ENCODE data around the gene AGTPBP1. TPM values are rescaled to one million over a fixed set of nuclear protein-coding genes. Genes with fewer than 3 reads are reported as not detected.

The AGTPBP1 gene
- total and polyA plus RNA-seq, 2 experiments from 2014 or later, result 31.4 to 58.0 TPM

DNA sequence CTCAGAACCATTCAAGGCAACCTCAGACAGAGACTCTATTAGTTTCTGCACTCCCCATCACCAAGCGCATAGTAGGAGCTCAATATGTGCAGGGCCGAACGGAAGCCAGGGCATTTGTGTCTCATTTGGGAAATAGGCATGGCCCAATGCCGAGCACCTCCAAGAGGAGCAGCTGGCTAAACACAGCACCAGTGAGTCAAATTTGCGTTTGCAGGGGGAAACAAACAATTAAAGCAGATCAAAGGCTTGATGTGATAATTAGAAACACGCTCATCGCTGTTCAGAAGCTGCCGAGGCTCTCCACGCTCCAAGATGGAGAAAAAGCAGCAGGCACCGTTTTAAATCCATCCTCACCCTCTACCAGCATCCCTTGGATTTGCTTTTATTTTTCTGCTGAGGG is 225.3 kb downstream of the AGTPBP1 start:
- Histone ChIP-seq H2AFZ (peak overlapping the region; percentile 80), H3F3A (replicated peaks; ENCODE audit: low read depth) (no peaks in the 10 kb centered on the region), H3K36me3 (ENCODE audit: insufficient read depth) (no peaks in the 10 kb centered on the region), H3K27me3 (ENCODE audit: insufficient read depth) (peaks cover 3% of the 10 kb centered on the region; the same call in 1 of the 2 replicates), H3K79me2 (replicated peaks; ENCODE audit: insufficient read depth) (no peaks in the 10 kb centered on the region), H3K4me2 (no peak overlapping the region), H4K20me1 (replicated peaks; ENCODE audit: insufficient read depth) (no peaks in the 10 kb centered on the region), H3K4me3 (no peak overlapping the region), H3K27ac (ENCODE audit: low read depth) (no peak overlapping the region), H3K4me1 (ENCODE audit: insufficient read depth) (no peaks in the 10 kb centered on the region), H3K9me2 (ENCODE audit: insufficient read depth) (peaks cover 6% of the 10 kb centered on the region)
- DNase-seq (ENCODE audit: low spot score) (no peak), ATAC-seq (no peak)
- H3K27me3 Mint-ChIP-seq (ENCODE audit: insufficient read depth, low read depth, poor library complexity), result peaks cover 10% of the 10 kb centered on the region
- TF ChIP-seq, protein P1, sequence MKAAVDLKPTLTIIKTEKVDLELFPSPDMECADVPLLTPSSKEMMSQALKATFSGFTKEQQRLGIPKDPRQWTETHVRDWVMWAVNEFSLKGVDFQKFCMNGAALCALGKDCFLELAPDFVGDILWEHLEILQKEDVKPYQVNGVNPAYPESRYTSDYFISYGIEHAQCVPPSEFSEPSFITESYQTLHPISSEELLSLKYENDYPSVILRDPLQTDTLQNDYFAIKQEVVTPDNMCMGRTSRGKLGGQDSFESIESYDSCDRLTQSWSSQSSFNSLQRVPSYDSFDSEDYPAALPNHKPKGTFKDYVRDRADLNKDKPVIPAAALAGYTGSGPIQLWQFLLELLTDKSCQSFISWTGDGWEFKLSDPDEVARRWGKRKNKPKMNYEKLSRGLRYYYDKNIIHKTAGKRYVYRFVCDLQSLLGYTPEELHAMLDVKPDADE (IDR thresholded peaks at IDR 0.05), result no peak
- TF ChIP-seq, protein P2, sequence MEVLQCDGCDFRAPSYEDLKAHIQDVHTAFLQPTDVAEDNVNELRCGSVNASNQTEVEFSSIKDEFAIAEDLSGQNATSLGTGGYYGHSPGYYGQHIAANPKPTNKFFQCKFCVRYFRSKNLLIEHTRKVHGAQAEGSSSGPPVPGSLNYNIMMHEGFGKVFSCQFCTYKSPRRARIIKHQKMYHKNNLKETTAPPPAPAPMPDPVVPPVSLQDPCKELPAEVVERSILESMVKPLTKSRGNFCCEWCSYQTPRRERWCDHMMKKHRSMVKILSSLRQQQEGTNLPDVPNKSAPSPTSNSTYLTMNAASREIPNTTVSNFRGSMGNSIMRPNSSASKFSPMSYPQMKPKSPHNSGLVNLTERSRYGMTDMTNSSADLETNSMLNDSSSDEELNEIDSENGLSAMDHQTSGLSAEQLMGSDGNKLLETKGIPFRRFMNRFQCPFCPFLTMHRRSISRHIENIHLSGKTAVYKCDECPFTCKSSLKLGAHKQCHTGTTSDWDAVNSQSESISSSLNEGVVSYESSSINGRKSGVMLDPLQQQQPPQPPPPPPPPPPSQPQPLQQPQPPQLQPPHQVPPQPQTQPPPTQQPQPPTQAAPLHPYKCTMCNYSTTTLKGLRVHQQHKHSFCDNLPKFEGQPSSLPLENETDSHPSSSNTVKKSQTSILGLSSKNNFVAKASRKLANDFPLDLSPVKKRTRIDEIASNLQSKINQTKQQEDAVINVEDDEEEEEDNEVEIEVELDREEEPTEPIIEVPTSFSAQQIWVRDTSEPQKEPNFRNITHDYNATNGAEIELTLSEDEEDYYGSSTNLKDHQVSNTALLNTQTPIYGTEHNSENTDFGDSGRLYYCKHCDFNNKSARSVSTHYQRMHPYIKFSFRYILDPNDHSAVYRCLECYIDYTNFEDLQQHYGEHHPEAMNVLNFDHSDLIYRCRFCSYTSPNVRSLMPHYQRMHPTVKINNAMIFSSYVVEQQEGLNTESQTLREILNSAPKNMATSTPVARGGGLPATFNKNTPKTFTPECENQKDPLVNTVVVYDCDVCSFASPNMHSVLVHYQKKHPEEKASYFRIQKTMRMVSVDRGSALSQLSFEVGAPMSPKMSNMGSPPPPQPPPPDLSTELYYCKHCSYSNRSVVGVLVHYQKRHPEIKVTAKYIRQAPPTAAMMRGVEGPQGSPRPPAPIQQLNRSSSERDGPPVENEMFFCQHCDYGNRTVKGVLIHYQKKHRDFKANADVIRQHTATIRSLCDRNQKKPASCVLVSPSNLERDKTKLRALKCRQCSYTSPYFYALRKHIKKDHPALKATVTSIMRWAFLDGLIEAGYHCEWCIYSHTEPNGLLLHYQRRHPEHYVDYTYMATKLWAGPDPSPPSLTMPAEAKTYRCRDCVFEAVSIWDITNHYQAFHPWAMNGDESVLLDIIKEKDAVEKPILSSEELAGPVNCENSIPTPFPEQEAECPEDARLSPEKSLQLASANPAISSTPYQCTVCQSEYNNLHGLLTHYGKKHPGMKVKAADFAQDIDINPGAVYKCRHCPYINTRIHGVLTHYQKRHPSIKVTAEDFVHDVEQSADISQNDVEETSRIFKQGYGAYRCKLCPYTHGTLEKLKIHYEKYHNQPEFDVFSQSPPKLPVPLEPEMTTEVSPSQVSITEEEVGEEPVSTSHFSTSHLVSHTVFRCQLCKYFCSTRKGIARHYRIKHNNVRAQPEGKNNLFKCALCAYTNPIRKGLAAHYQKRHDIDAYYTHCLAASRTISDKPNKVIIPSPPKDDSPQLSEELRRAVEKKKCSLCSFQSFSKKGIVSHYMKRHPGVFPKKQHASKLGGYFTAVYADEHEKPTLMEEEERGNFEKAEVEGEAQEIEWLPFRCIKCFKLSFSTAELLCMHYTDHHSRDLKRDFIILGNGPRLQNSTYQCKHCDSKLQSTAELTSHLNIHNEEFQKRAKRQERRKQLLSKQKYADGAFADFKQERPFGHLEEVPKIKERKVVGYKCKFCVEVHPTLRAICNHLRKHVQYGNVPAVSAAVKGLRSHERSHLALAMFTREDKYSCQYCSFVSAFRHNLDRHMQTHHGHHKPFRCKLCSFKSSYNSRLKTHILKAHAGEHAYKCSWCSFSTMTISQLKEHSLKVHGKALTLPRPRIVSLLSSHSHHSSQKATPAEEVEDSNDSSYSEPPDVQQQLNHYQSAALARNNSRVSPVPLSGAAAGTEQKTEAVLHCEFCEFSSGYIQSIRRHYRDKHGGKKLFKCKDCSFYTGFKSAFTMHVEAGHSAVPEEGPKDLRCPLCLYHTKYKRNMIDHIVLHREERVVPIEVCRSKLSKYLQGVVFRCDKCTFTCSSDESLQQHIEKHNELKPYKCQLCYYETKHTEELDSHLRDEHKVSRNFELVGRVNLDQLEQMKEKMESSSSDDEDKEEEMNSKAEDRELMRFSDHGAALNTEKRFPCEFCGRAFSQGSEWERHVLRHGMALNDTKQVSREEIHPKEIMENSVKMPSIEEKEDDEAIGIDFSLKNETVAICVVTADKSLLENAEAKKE (CRISPR knock-in tag; IDR thresholded peaks at IDR 0.05), result no peak
- TF ChIP-seq CREB1 (CRISPR knock-in tag; IDR thresholded peaks at IDR 0.05; ENCODE audit: low read depth) (no peak), ZNF114 (CRISPR knock-in tag; IDR thresholded peaks at IDR 0.05) (no peak), POLR2AphosphoS5 (IDR thresholded peaks at IDR 0.05; ENCODE audit: low read depth) (no peak), EZH2phosphoT487 (IDR thresholded peaks at IDR 0.05; ENCODE audit: unreplicated experiment) (no peak), ZNF331 (CRISPR knock-in tag; IDR thresholded peaks at IDR 0.05; ENCODE audit: low read depth) (no peak), JUNB (IDR thresholded peaks at IDR 0.05; ENCODE audit: unreplicated experiment) (no peak), NANOG (IDR thresholded peaks at IDR 0.05; ENCODE audit: borderline replicate concordance) (no peak), STAT1 (IDR thresholded peaks at IDR 0.05; ENCODE audit: unreplicated experiment) (no peak)
- TF ChIP-seq, protein P3, sequence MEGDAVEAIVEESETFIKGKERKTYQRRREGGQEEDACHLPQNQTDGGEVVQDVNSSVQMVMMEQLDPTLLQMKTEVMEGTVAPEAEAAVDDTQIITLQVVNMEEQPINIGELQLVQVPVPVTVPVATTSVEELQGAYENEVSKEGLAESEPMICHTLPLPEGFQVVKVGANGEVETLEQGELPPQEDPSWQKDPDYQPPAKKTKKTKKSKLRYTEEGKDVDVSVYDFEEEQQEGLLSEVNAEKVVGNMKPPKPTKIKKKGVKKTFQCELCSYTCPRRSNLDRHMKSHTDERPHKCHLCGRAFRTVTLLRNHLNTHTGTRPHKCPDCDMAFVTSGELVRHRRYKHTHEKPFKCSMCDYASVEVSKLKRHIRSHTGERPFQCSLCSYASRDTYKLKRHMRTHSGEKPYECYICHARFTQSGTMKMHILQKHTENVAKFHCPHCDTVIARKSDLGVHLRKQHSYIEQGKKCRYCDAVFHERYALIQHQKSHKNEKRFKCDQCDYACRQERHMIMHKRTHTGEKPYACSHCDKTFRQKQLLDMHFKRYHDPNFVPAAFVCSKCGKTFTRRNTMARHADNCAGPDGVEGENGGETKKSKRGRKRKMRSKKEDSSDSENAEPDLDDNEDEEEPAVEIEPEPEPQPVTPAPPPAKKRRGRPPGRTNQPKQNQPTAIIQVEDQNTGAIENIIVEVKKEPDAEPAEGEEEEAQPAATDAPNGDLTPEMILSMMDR (conservative IDR thresholded peaks at IDR 0.05; ENCODE audit: low read depth in 2 of 2), result no peak
- TF ChIP-seq, protein P4, sequence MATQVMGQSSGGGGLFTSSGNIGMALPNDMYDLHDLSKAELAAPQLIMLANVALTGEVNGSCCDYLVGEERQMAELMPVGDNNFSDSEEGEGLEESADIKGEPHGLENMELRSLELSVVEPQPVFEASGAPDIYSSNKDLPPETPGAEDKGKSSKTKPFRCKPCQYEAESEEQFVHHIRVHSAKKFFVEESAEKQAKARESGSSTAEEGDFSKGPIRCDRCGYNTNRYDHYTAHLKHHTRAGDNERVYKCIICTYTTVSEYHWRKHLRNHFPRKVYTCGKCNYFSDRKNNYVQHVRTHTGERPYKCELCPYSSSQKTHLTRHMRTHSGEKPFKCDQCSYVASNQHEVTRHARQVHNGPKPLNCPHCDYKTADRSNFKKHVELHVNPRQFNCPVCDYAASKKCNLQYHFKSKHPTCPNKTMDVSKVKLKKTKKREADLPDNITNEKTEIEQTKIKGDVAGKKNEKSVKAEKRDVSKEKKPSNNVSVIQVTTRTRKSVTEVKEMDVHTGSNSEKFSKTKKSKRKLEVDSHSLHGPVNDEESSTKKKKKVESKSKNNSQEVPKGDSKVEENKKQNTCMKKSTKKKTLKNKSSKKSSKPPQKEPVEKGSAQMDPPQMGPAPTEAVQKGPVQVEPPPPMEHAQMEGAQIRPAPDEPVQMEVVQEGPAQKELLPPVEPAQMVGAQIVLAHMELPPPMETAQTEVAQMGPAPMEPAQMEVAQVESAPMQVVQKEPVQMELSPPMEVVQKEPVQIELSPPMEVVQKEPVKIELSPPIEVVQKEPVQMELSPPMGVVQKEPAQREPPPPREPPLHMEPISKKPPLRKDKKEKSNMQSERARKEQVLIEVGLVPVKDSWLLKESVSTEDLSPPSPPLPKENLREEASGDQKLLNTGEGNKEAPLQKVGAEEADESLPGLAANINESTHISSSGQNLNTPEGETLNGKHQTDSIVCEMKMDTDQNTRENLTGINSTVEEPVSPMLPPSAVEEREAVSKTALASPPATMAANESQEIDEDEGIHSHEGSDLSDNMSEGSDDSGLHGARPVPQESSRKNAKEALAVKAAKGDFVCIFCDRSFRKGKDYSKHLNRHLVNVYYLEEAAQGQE (IDR thresholded peaks at IDR 0.05; ENCODE audit: unreplicated experiment), result no peak
- H3K4me3 Mint-ChIP-seq, result no peak overlapping the region
- H3K27ac Mint-ChIP-seq, result no peak overlapping the region
- peaks cover 5% of the 10 kb centered on the region for H3K4me1 Mint-ChIP-seq
- no peaks in the 10 kb centered on the region; the same call in 2 of the 3 replicates for H3K36me3 Mint-ChIP-seq (ENCODE audit: low read depth)
- H3K9me3 Mint-ChIP-seq, result no peaks in the 10 kb centered on the region; the same call in 2 of the 3 replicates
